Fibroblast of the aortic adventitia (primary cell): ENCODE results near the gene ELMO2. TPM values are rescaled to one million over a fixed set of nuclear protein-coding genes. Genes with fewer than 3 reads are reported as not detected.
A peak's percentile ranks its signal among the peaks of the same experiment; 100 is the strongest.

Experiments used
- DNase-seq: peaks from one replicate; pipeline ENCODE4 v3.0.0-alpha.2; 2010; ENCODE audit warnings: low read depth
- H3K4me3 ChIP-seq: 2 replicates; pipeline ENCODE4 v1.5.1; 2011; ENCODE audit warnings: low read depth, mild to moderate bottlenecking, control low read depth, low read length, moderate library complexity
- CTCF ChIP-seq: IDR thresholded peaks from 2 replicates; pipeline ENCODE4 v1.5.1; 2011; ENCODE audit warnings: mild to moderate bottlenecking, low read length, control low read depth, inconsistent platforms; ENCODE audit not compliant: insufficient read depth
- total RNA-seq: library from RNA; depleted of rRNA; stranded (reverse); fragments of >200 nt; gene quantifications from 2 replicates; pipeline ENCODE4 v1.2.3, GENCODE V29; 2012; ENCODE audit warnings: low replicate concordance

ELMO2 gene
- total RNA-seq, 1 donor = 48.2 TPM

GRCh38 chr20:46349742-46350056 lies 56.7 kb downstream of the ELMO2 start:
- TF ChIP-seq CTCF = no peak
- no peak for DNase-seq
- no peak overlapping the region for H3K4me3 ChIP-seq

- H3K4me3 ChIP-seq = no peak overlapping the region
- peak; percentile 49 for DNase-seq
- TF ChIP-seq CTCF = peak; percentile 76
These were observed 57.2 kb downstream of the ELMO2 start for GRCh38 chr20:46349035-46349741.

- peak; percentile 52 for DNase-seq
- TF ChIP-seq CTCF = peak; percentile 45
- H3K4me3 ChIP-seq = no peak overlapping the region
These were observed 58.3 kb downstream of the ELMO2 start for GRCh38 chr20:46347841-46348803.

GRCh38 chr20:46346770-46347169 lies 59.6 kb downstream of the ELMO2 start:
- H3K4me3 ChIP-seq = no peak overlapping the region
- no peak for DNase-seq
- TF ChIP-seq CTCF = no peak

- no peak for TF ChIP-seq CTCF
- no peak for DNase-seq
- H3K4me3 ChIP-seq = no peak overlapping the region
These were observed 61.8 kb downstream of the ELMO2 start for GRCh38 chr20:46344488-46345162.

GRCh38 chr20:46343975-46344357 lies 62.4 kb downstream of the ELMO2 start:
- H3K4me3 ChIP-seq = no peak overlapping the region
- no peak for DNase-seq
- TF ChIP-seq CTCF = no peak
